GM08714 (cell line): ENCODE measurements around the gene TAS2R5.
"Not testable (repeated sequence)": the region's sequence is repeated elsewhere in the genome, so short reads cannot be mapped to it uniquely, and the experiment has no call there.

ENCODE experiments used
- H3K4me3 ChIP-seq: fragments of 200-500 bp; sonication (Bioruptor generic); 2 replicates; pipeline ENCODE4 v1.5.1; 2014; ENCODE audit warnings: mild to moderate bottlenecking, low read length, inconsistent platforms
- ZNF274 ChIP-seq: IDR thresholded peaks from 2 replicates; pipeline ENCODE4 v1.6.1; 2012; ENCODE audit warnings: mild to moderate bottlenecking, low read depth, low read length

TAS2R5 gene

DNA sequence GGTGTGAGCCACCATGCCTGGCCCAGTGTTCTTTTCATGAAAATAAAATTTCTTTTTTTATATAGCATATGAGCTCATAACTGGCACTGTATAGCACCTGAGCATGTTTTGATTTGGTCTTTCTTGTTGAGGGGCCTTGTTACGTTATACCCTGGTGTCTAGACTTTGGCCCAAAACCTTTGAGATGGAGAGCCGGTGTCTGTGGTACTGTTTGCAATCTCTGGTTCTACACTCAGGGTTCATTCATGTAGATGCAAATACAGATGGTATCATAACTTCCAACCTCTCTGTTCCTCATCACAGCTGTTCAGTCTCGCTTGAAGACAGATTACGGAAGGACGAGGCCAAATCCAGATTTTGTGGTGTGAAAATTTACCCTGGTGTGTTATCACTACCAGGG lies at the start of gene TAS2R5:
Gene TAS2R5, plus strand, starts transcription at position 301 of the 400 bp plus-strand sequence. CDS start 145 bp downstream, outside the sequence.
- TF ChIP-seq ZNF274, result no peak
- H3K4me3 ChIP-seq, result no peak within 1 kb of the TSS

DNA sequence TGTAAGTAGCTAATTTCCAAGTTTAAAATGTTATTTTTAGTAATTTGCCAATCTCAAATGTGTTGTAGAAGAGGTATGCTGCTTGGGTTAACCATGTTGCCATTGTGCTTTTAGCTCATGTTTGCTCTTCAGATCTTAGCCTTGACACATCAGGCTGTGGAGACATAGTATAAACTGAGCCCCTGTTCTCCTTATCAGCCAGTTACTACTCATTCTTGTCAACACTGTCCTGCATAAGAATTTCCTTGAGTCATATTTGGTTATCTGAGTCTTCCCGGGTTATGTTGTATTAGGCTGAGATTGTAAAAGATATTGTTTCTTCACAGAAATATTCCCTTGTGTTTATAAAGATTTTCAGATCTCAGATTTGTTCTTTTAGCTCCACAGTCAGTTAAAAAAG lies 47.8 kb upstream of the TAS2R5 start:
- TF ChIP-seq ZNF274, result no peak
- H3K4me3 ChIP-seq, result no peak overlapping the region

GRCh38 chr7:141744131-141744530 lies 45.9 kb upstream of the TAS2R5 start:
- no peak overlapping the region for H3K4me3 ChIP-seq
- no peak for TF ChIP-seq ZNF274

- TF ChIP-seq ZNF274, result no peak
- H3K4me3 ChIP-seq, result no peak overlapping the region
Measured at GRCh38 chr7:141748396-141748795, 41.6 kb upstream of the TAS2R5 start.

DNA sequence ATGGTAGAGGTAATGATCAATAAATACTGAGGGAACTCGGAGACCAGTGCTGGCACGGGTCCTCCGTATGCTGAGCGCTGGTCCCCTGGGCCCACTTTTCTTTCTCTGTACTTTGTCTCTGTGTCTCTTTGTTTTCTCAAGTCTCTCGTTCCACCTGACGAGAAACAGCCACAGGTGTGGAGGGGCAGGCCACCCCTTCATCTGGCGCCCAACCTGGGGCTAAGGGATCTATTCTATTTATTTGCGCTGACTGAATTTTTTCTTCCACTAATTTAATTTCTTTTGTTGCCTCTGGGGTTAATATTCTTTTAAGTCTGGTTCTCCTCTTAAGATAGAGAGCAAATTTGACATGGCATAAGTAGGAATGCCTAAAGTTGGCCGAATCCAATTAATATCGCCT lies 38.1 kb upstream of the TAS2R5 start:
- not testable (repeated sequence) for H3K4me3 ChIP-seq

- TF ChIP-seq ZNF274, result no peak
- no peak overlapping the region for H3K4me3 ChIP-seq
Measured at GRCh38 chr7:141752634-141753033, 37.4 kb upstream of the TAS2R5 start.

DNA sequence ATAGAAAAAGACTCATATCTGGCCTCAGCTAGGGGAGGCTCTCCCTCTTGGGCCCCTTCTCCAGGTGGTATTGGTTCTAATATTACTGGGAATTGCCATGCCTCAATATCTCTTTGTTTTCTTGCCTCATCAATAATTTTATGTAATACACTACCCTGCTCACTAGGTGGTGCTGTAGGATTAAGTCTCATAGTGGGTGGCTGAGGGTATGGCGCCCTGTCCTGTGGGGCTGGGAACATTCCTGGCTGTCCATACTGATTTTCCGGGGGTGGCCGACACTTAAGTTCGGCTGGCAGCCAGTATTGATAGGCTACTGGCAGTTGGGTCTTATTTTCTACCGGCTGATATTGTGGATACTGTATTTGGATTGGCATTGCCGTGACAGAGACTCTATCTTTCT lies 35.1 kb upstream of the TAS2R5 start:
- TF ChIP-seq ZNF274, result no peak
- H3K4me3 ChIP-seq, result no peak overlapping the region

DNA sequence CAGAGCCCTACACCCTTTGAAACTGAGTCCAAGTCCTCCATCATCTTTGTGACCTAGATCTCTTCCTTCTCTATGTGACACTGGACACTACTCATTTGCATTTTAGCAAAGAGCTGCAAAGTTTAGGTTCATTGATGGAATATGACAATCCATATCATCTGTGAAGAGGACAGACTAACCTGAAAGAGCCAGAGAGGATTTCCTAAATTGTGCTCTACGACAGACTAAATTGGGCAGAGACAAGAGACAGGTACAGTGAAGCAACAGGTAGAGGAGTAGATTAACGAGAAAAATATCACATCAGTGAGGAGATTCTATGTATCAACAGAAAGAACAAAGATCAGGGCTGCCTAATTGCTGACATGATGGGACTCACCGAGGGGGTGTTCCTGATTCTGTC lies 26.2 kb upstream of the TAS2R5 start, which contains the start of gene TAS2R3:
Gene TAS2R3, plus strand, starts transcription at position 301 of the 400 bp plus-strand sequence. Its CDS starts 62 bp downstream, at position 363.
- H3K4me3 ChIP-seq, result no peak within 1 kb of the TSS
- TF ChIP-seq ZNF274, result no peak

DNA sequence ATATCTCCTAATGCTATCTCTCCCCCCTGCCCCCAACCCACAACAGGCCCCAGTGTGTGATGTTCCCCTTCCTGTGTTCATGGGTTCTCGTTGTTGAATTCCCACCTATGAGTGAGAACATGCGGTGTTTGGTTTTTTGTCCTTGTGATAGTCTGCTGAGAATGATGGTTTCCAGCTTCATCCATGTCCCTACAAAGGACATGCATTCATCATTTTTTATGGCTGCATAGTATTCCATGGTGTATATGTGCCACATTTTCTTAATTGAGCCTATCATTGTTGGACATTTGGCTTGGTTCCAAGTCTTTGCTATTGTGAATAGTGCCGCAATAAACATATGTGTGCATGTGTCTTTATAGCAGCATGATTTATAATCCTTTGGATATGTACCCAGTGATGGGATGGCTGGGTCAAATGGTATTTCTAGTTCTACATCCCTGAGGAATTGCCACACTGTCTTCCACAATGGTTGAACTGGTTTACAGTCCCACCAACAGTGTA lies 19.9 kb upstream of the TAS2R5 start:
- not testable (repeated sequence) for H3K4me3 ChIP-seq

DNA sequence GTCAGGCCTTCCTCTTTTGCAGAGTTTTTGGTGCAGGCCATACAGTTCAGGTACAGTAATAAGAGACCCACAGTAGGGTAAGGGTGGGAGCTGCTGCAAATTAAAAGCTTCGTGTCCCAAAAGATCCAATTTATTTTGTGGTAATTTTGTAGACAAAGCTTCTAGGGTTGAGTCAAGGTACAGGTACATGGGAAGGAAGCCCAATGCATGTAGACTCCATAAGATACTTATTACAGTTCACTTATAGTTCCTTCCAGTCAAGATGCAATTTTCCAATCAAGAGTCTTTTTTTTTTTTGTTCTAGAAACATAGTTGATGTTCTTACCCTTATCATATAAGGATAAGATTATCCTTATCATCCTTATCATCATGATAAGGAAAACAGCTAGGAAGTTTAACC lies 13.6 kb upstream of the TAS2R5 start, which contains the start of gene TAS2R4:
Gene TAS2R4, plus strand, starts transcription at position 301 of the 400 bp plus-strand sequence. CDS start 1,815 bp downstream, outside the sequence.
- H3K4me3 ChIP-seq, result no peak within 1 kb of the TSS
- TF ChIP-seq ZNF274, result no peak

GRCh38 chr7:141785706-141786552 lies 4.1 kb upstream of the TAS2R5 start:
- no peak for TF ChIP-seq ZNF274
- H3K4me3 ChIP-seq, result no peak overlapping the region

- no peak overlapping the region for H3K4me3 ChIP-seq
- no peak for TF ChIP-seq ZNF274
Measured at GRCh38 chr7:141788296-141788695, 1.7 kb upstream of the TAS2R5 start.

DNA sequence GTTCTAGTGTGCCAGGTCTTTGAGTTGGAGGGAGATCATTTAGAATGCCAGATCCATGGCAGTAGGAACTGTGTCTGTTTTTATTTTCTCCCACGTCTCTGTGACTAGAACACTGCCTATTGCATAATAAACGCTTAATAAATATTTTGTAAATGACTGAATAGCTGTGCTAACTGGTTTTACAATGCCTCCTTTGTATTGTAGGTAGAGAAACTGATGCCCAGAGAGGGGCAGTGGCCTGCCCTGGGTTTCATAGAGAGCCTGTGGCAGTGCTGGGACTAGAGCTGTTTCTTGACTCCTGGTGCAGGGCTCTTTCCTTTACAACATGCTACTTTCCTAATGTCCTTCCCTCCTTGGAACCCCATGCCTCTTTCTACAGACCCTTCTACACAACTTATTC lies 2.5 kb downstream of the TAS2R5 start:
- no peak for TF ChIP-seq ZNF274
- H3K4me3 ChIP-seq, result no peak overlapping the region

DNA sequence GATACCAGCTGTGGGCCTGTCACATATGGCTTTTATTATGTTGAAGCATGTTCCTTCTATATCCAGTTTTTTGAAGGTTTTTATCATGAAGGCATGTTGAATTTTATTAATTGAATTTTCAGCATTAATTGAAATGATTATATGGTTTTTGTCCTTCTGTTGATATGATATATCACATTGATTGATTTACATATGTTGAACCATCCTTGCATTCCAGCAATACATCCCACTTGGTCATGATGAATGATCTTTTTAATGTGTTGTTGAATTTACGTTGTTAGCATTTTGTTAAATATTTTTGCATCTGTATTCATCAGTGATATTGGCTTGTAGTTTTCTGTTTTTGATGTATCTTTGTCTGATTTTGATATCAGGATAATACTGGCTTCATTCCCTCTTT lies 30.1 kb downstream of the TAS2R5 start:
- no peak overlapping the region for H3K4me3 ChIP-seq
- TF ChIP-seq ZNF274, result no peak

DNA sequence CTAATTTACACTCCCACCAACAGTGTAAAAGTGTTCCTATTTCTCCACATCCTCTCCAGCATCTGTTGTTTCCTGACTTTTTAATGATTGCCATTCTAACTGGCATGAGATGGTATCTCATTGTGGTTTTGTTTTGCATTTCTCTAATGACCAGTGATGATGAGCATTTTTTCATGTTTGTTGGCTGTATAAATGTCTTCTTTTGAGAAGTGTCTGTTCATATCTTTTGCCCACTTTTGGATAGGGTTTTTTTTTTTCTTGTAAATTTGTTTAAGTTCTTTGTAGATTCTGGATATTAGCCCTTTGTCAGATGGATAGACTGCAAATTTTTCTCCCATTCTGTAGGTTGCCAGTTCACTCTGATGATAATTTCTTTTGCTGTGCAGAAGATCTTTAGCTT lies 32.4 kb downstream of the TAS2R5 start:
- H3K4me3 ChIP-seq, result not testable (repeated sequence)
